Parathyroid adenoma (tissue), 2 donors: ENCODE data around the gene DSCAM.

Experiments used
- H2AFZ ChIP-seq: fragments of 300-600 bp; sonication (generic); one replicate; pipeline ENCODE4 v1.7.0; 2017; ENCODE audit warnings: antibody characterized with exemption, mild to moderate bottlenecking
- H3K27ac ChIP-seq: fragments of 300-600 bp; sonication (generic); one replicate; pipeline ENCODE4 v1.7.0; 2017
- H3K27me3 ChIP-seq: fragments of 300-600 bp; sonication (generic); one replicate; pipeline ENCODE4 v1.7.0; 2017; ENCODE audit warnings: low read length; ENCODE audit not compliant: control insufficient read depth, insufficient read depth
- H3K36me3 ChIP-seq: fragments of 300-600 bp; sonication (generic); one replicate; pipeline ENCODE4 v1.7.0; 2017; ENCODE audit warnings: low read length; ENCODE audit not compliant: control insufficient read depth, insufficient read depth
- H3K4me1 ChIP-seq: fragments of 300-600 bp; sonication (generic); one replicate; pipeline ENCODE4 v1.7.0; 2017; ENCODE audit warnings: control low read depth
- H3K4me2 ChIP-seq: fragments of 300-600 bp; sonication (generic); one replicate; pipeline ENCODE4 v1.7.0; 2017; ENCODE audit warnings: low read length
- H3K4me3 ChIP-seq: fragments of 300-600 bp; sonication (generic); one replicate; pipeline ENCODE4 v1.7.0; 2017; ENCODE audit warnings: low read depth, low read length
- H3K79me2 ChIP-seq: fragments of 300-600 bp; sonication (generic); one replicate; pipeline ENCODE4 v1.7.0; 2017; ENCODE audit warnings: control low read depth
- H3K9ac ChIP-seq: fragments of 300-600 bp; sonication (generic); one replicate; pipeline ENCODE4 v1.7.0; 2017; ENCODE audit warnings: mild to moderate bottlenecking
- H3K9me3 ChIP-seq: fragments of 300-600 bp; sonication (generic); one replicate; pipeline ENCODE4 v1.7.0; 2017; ENCODE audit warnings: low read length; ENCODE audit not compliant: control insufficient read depth
- CTCF ChIP-seq: fragments of 300-600 bp; sonication (generic); IDR thresholded peaks from one replicate; pipeline ENCODE4 v1.7.0; 2017; ENCODE audit warnings: antibody characterized with exemption, mild to moderate bottlenecking
- donor health status: primary hyperparathyroidism.

DSCAM gene

GRCh38 chr21:40846103-40846502 is 855 bp downstream of the DSCAM start:
- Histone ChIP-seq H3K4me3 (no peak overlapping the region), H3K36me3 (no peaks in the 10 kb centered on the region), H3K79me2 (no peaks in the 10 kb centered on the region), H3K4me1 (no peaks in the 10 kb centered on the region), H3K9ac (no peak overlapping the region), H2AFZ (no peak overlapping the region), H3K4me2 (no peak overlapping the region), H3K27ac (no peak overlapping the region), H3K27me3 (no peaks in the 10 kb centered on the region), H3K9me3 (no peaks in the 10 kb centered on the region)
- no peak for TF ChIP-seq CTCF

- no peak overlapping the region for H3K9ac ChIP-seq
- no peaks in the 10 kb centered on the region for H3K9me3 ChIP-seq
- no peak overlapping the region for H2AFZ ChIP-seq
- no peaks in the 10 kb centered on the region for H3K36me3 ChIP-seq
- TF ChIP-seq CTCF, result no peak
- H3K4me1 ChIP-seq, result no peaks in the 10 kb centered on the region
- no peak overlapping the region for H3K27ac ChIP-seq
- H3K4me3 ChIP-seq, result no peak overlapping the region
- no peak overlapping the region for H3K4me2 ChIP-seq
- H3K27me3 ChIP-seq, result no peaks in the 10 kb centered on the region
- H3K79me2 ChIP-seq, result no peaks in the 10 kb centered on the region
These were observed 1.4 kb downstream of the DSCAM start for GRCh38 chr21:40845441-40845995.

- H3K4me1 ChIP-seq, result no peaks in the 10 kb centered on the region
- H3K27ac ChIP-seq, result no peak overlapping the region
- no peaks in the 10 kb centered on the region for H3K27me3 ChIP-seq
- no peaks in the 10 kb centered on the region for H3K36me3 ChIP-seq
- no peak for TF ChIP-seq CTCF
- H3K9me3 ChIP-seq, result no peaks in the 10 kb centered on the region
- H3K4me3 ChIP-seq, result no peak overlapping the region
- H2AFZ ChIP-seq, result no peak overlapping the region
- H3K9ac ChIP-seq, result no peak overlapping the region
- H3K4me2 ChIP-seq, result no peak overlapping the region
- no peaks in the 10 kb centered on the region for H3K79me2 ChIP-seq
These were observed 2.0 kb downstream of the DSCAM start for GRCh38 chr21:40844935-40845334.

- H3K27ac ChIP-seq, result no peak overlapping the region
- no peak overlapping the region for H3K4me2 ChIP-seq
- no peak overlapping the region for H3K9ac ChIP-seq
- no peaks in the 10 kb centered on the region for H3K27me3 ChIP-seq
- H3K79me2 ChIP-seq, result no peaks in the 10 kb centered on the region
- no peak overlapping the region for H2AFZ ChIP-seq
- H3K9me3 ChIP-seq, result no peaks in the 10 kb centered on the region
- H3K36me3 ChIP-seq, result no peaks in the 10 kb centered on the region
- no peak overlapping the region for H3K4me3 ChIP-seq
- TF ChIP-seq CTCF, result no peak
- H3K4me1 ChIP-seq, result no peaks in the 10 kb centered on the region
These were observed 4.8 kb downstream of the DSCAM start for GRCh38 chr21:40842197-40842552.

GRCh38 chr21:40841524-40842196 is 5.3 kb downstream of the DSCAM start:
- H3K4me3 ChIP-seq, result peak overlapping the region; percentile 32
- H3K4me2 ChIP-seq, result peak overlapping the region; percentile 79
- no peaks in the 10 kb centered on the region for H3K36me3 ChIP-seq
- peak; percentile 36 for TF ChIP-seq CTCF
- H3K9ac ChIP-seq, result no peak overlapping the region
- peak overlapping the region; percentile 60 for H2AFZ ChIP-seq
- no peaks in the 10 kb centered on the region for H3K4me1 ChIP-seq
- H3K79me2 ChIP-seq, result no peaks in the 10 kb centered on the region
- H3K27me3 ChIP-seq, result no peaks in the 10 kb centered on the region
- no peaks in the 10 kb centered on the region for H3K9me3 ChIP-seq
- H3K27ac ChIP-seq, result no peak overlapping the region
